HG03280 (cell line): ENCODE data around the gene KL.

Experiments used
- ATAC-seq: cut with Tn5 transposase; IDR thresholded peaks from one replicate; pipeline ENCODE4 v1.9.1; 2021; ENCODE audit warnings: mild to moderate bottlenecking, moderate library complexity; ENCODE audit not compliant: unreplicated experiment

The KL gene

DNA sequence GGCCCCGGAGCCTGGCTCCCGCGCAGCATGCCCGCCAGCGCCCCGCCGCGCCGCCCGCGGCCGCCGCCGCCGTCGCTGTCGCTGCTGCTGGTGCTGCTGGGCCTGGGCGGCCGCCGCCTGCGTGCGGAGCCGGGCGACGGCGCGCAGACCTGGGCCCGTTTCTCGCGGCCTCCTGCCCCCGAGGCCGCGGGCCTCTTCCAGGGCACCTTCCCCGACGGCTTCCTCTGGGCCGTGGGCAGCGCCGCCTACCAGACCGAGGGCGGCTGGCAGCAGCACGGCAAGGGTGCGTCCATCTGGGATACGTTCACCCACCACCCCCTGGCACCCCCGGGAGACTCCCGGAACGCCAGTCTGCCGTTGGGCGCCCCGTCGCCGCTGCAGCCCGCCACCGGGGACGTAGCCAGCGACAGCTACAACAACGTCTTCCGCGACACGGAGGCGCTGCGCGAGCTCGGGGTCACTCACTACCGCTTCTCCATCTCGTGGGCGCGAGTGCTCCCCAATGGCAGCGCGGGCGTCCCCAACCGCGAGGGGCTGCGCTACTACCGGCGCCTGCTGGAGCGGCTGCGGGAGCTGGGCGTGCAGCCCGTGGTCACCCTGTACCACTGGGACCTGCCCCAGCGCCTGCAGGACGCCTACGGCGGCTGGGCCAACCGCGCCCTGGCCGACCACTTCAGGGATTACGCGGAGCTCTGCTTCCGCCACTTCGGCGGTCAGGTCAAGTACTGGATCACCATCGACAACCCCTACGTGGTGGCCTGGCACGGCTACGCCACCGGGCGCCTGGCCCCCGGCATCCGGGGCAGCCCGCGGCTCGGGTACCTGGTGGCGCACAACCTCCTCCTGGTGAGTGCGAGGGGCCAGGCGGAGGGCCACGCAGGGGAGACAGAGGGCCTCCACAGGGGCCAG lies at the start of gene KL:
Gene KL (plus strand): TSS at position 10 of the 909 bp plus-strand sequence. CDS start 18 bp downstream, at position 28.
- no peak for ATAC-seq

- ATAC-seq, result no peak
Observed at GRCh38 chr13:32967584-32968182, 48.5 kb upstream of the KL start.

DNA sequence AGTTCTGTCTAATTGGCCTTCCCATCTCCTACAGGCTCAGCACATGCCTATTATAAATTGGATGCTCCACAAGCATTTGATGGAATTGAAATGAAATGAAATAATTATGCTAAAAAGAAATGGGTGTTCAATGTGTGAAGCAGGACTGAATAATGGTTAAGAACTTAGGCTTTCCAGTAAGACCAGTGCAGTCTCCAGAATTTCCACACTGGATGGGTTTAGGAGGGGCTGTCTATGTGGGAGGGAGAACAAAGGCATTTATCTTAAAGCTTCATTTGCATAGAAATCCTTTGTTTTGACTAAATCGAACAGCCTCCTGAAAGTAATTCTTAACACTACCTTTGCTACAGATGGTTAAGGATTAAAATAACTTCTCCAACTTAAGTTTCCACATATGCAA lies 47.9 kb upstream of the KL start:
- ATAC-seq, result no peak

DNA sequence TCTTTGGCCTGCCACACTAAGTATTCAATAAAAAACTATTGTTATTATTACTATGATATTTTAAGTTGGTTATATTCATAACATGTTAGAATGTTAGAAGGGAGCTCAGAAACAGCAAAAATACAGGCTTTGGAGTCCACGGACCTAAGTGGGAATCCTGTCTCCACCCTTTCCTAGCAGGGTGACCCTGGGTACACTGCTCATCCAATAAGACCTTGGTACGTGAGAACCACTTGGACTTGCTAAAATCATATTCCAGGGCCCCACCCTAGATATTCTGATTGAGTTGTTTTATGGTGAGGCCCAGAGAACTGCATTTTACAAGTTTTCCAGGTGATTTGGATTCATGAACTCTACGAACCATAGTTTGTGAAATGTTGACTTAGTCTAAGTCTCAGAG lies 47.4 kb upstream of the KL start:
- ATAC-seq, result no peak

DNA sequence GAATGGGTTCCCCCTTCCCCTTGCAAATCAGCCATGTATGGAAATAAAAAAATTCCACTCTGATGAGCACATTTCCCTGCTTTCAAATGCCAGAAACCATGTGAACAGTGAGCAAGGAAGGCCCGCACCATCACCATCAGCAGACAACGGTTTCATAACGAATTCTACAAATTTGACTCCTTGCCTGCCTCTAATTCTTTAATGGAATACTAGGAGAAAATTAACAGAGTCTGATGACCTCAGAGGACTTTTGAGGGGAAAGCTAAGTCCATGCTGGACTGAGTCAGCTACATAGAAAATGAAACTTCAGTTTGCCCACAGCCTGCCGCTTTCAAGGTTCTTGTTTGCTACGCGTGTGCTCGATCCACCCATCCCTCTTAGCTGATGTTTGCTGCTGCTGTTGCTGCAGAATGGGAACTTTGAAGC lies 46.7 kb upstream of the KL start:
- no peak for ATAC-seq

GRCh38 chr13:32976056-32976805 lies 40.0 kb upstream of the KL start:
- no peak for ATAC-seq

DNA sequence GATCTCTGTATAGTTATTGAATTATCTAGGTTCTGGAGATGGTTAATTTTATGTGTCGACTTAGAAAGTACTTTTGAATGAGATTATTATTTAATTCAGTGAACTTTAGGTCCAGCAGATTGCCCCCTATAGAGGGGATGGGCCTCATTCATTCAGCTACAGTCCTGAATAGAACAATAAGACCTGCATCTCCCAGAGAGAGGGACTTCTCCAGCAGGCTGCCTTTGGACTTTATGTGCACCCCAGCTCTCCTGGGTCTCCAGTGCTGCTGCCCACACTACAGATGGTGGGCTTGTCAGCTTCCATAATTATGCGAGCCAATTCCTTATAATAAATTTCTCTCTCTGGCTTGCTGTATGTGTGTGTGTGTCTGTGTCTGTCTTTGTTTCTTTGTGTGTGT lies 39.3 kb upstream of the KL start:
- ATAC-seq, result no peak

DNA sequence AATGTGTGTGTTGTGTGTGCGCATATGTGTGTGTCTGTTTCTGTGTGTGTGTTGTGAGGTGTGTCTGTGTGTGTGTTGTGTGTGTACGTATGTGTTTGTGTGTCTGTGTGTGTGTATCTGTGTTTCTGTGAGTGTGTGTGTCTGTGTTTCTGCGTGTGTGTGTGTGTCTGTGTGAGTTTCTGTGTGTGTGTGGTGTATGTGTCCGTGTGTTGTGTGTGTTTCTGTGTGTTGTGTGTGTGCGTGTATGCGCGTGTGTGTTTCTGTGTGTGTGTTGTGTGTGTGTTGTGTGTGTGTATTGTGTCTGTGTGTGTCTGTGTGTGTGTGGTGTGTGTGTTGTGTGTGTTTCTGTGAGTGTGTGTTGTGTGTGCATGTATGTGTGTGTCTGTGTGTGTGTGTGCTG lies 38.9 kb upstream of the KL start:
- ATAC-seq, result no peak

DNA sequence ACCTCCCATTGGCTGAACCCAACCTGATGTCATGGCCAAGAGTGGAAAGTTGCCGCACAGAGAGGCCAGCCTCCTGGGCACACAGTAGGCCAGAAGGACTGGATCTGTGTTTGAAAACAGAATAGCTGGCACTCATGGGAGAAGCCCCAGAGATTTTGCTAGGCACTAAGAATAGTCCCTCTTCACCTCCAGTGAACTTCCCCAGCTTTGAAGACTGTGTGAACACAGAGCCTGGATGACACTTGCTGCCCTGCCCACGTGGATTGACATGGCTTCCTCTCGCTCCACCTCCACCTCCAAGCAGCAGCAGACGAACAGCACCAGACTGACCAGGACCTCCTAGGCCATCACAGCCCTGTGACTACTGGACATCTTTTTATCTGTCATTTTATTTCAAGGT lies 37.9 kb upstream of the KL start:
- ATAC-seq, result no peak

DNA sequence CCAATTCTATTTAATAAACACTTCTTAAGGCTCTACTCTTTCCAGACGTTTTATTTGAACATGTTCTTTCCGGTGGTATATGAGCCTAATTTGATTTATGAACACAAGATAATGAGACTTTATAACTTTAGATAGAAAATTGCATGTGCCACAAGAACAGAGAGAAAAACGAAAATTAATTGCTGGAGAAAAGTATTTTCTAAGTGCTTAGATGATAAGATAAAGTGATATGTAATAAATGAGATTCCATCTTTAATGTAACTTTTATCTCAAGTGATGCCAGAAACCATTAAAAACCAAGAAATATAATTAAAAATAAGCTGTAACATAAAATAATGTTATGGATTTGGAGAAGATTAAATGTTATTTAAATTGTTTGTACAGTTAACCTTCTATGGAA lies 33.2 kb upstream of the KL start:
- no peak for ATAC-seq

GRCh38 chr13:32984857-32985626 lies 31.2 kb upstream of the KL start:
- no peak for ATAC-seq

GRCh38 chr13:32986552-32986951 lies 29.7 kb upstream of the KL start:
- ATAC-seq, result no peak

- ATAC-seq, result no peak
Observed at GRCh38 chr13:32987462-32987861, 28.8 kb upstream of the KL start.

DNA sequence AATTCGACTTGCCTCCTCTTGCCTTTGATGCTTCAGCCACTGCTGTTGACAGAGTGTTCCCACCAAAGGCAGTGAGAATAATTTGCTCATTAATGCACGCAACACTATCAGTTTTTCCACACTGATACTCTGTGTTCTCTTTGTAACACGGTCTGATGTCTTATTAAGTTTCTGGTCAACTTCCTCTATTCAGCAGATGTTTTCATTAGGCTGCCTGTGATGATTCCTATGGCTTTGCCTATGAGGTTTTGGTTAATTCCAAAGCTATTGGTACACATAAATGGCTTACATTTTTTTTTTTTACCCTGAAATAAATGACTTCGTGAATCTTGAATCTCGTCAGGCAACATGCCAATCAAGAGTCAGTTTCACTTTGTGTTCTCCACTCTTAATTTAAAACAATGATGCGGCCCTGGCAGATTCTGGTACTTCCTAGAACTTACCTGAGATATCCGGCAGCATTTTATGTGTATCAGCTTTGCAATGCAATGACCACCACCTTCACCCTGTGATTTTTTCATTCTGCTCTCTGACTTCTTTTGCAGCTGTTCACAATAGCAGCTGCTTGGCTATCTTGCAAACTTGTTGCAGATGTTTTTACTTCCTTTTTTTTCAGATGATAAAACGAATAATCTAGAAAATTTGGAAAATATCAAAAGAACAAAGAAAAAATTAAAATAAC lies 27.5 kb upstream of the KL start:
- ATAC-seq, result no peak

DNA sequence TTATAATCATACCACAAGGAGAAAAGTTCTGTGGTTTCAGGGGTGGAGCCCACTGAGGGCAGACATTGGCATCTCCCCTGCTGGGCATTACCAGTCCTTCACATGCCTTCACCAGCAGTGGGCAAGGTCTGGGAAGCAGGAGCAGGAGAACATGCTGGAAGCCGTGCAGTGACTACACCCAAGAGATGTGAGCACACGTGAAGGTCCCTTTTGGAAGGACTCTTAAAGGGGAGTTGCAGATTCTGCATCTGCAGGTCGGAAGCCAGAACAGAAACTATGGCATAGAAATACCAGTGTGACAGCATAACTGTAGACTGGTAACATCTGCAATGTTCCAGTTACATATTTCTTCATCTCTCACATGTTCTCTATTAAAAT lies 26.9 kb upstream of the KL start:
- no peak for ATAC-seq

GRCh38 chr13:32989942-32990341 lies 26.3 kb upstream of the KL start:
- no peak for ATAC-seq

DNA sequence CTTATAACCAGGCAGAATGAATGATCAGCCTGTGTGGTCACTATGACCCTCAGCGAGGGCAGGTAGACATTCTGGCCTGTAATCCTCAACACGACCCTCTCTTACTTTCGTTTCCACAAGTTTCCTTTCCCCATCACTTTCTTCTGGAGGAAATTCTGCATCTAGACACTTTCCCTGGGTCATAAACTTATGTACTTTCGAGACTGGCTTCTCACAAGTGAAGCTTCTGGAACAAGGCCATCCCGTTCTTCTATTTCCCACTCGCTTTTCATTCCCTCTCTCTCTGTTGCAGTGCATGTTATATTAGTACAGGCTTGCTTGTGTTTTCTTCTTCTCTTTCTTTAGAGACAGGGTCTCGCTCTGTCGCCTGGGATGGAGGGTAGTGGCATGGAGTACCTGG lies 23.1 kb upstream of the KL start:
- no peak for ATAC-seq

DNA sequence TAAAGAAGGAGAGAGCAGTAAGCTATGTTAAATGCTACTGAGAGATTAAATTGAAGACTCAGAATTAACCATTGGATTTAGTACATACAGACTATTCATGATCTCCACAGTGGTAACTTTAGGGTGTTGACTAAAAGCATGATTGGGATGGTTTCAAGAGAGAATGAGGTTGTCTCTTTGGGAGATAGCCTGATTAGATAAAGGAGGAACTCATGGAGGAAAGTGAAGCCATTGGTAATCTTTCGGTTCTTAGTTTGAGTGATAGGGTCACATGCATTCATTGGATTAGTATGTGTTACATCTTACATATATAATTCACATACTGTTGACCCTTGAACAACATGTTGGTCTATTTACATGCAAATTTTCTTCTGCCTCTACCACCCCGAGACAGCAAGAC lies 18.8 kb upstream of the KL start:
- ATAC-seq, result no peak

GRCh38 chr13:32998966-32999365 lies 17.3 kb upstream of the KL start:
- no peak for ATAC-seq

- no peak for ATAC-seq
Observed at GRCh38 chr13:33000365-33000764, 15.9 kb upstream of the KL start.
